GM23248 (cell line): ENCODE data around the gene DES. TPM values are rescaled to one million over a fixed set of nuclear protein-coding genes. Genes with fewer than 3 reads are reported as not detected.

Source experiments
- DNase-seq: peaks from one replicate; pipeline ENCODE4 v3.0.0-alpha.2; 2015
- H2AFZ ChIP-seq: fragments of 200-600 bp; sonication (generic); 2 replicates; pipeline ENCODE4 v1.6.1; 2016; ENCODE audit warnings: antibody characterized with exemption
- H3F3A ChIP-seq: fragments of 200-600 bp; sonication (generic); 2 replicates; pipeline ENCODE4 v1.6.1; 2016; ENCODE audit warnings: mild to moderate bottlenecking, antibody characterized with exemption, mixed run types; ENCODE audit not compliant: insufficient read depth
- H3K27ac ChIP-seq: fragments of 200-600 bp; sonication (generic); 2 replicates; pipeline ENCODE4 v1.5.1; 2016; ENCODE audit warnings: mild to moderate bottlenecking
- H3K27me3 ChIP-seq: fragments of 200-600 bp; sonication (generic); replicated peaks from 2 replicates; pipeline ENCODE4 v1.6.1; 2016; ENCODE audit warnings: mild to moderate bottlenecking; ENCODE audit not compliant: insufficient read depth
- H3K36me3 ChIP-seq: fragments of 200-600 bp; sonication (generic); 2 replicates; pipeline ENCODE4 v1.6.1; 2016; ENCODE audit warnings: low read depth, mild to moderate bottlenecking
- H3K4me1 ChIP-seq: fragments of 200-600 bp; sonication (generic); 2 replicates; pipeline ENCODE4 v1.6.1; 2016; ENCODE audit warnings: mild to moderate bottlenecking; ENCODE audit not compliant: insufficient read depth
- H3K4me2 ChIP-seq: fragments of 200-600 bp; sonication (generic); one replicate; pipeline ENCODE4 v1.6.1; 2016; ENCODE audit warnings: mild to moderate bottlenecking; ENCODE audit not compliant: unreplicated experiment
- H3K4me3 ChIP-seq: fragments of 200-600 bp; sonication (generic); 2 replicates; pipeline ENCODE4 v1.5.1; 2016; ENCODE audit warnings: mild to moderate bottlenecking
- H3K79me2 ChIP-seq: fragments of 200-600 bp; sonication (generic); 2 replicates; pipeline ENCODE4 v1.6.1; 2016; ENCODE audit warnings: mild to moderate bottlenecking; ENCODE audit not compliant: insufficient read depth
- H3K9ac ChIP-seq: fragments of 200-600 bp; sonication (generic); 2 replicates; pipeline ENCODE4 v1.6.1; 2016; ENCODE audit warnings: mild to moderate bottlenecking
- H3K9me2 ChIP-seq: fragments of 200-600 bp; sonication (generic); 2 replicates; pipeline ENCODE4 v1.6.1; 2016; ENCODE audit warnings: mixed run types, mild to moderate bottlenecking, moderate library complexity; ENCODE audit not compliant: insufficient read depth
- H3K9me3 ChIP-seq: fragments of 200-600 bp; sonication (generic); one replicate; pipeline ENCODE4 v1.6.1; 2017; ENCODE audit warnings: low read depth
- H4K20me1 ChIP-seq: fragments of 200-600 bp; sonication (generic); 2 replicates; pipeline ENCODE4 v1.6.0; 2016; ENCODE audit not compliant: insufficient read depth
- EZH2 ChIP-seq: fragments of 200-600 bp; sonication (generic); IDR thresholded peaks from 2 replicates; pipeline ENCODE4 v1.6.1; 2018; ENCODE audit warnings: antibody characterized with exemption, mild to moderate bottlenecking; ENCODE audit not compliant: insufficient read depth, poor library complexity, severe bottlenecking
- EZH2phosphoT487 ChIP-seq: fragments of 200-600 bp; sonication (generic); IDR thresholded peaks from 2 replicates; pipeline ENCODE4 v1.6.1; 2018; ENCODE audit warnings: antibody characterized with exemption, moderate library complexity, mild to moderate bottlenecking, low read depth; ENCODE audit not compliant: insufficient read depth
- WGBS, 2 experiments: methylation state at CpG; one replicate each; pipeline ENCODE4 v1.1.6; 2015 to 2017; ENCODE audit warnings: low lambda C conversion rate in 2 of 2, low coverage in 1 of 2; ENCODE audit errors: missing lambda C conversion rate in 2 of 2; 5-methylcytosine and 5-hydroxymethylcytosine counted together
- in situ Hi-C: fragments of 300-500 bp; cut with MboI; formaldehyde crosslinking; loops from 2 replicates; pipeline ENCODE4 v1.15.0; 2020
- polyA plus RNA-seq: library from polyadenylated mRNA; unstranded; fragments of >200 nt; fragmentation: Nextera tagmentation; extraction: Ambion mirVana; gene quantifications from 2 replicates; pipeline ENCODE4 v1.2.1, GENCODE V29; 2016
- total RNA-seq: library from RNA; depleted of rRNA; stranded (reverse); fragments of >200 nt; shearing (Covaris generic); gene quantifications from 2 replicates; pipeline ENCODE4 v1.2.3, GENCODE V29; 2014

Gene DES
- total and polyA plus RNA-seq, 2 experiments from 2014 or later, result 1.1 to 2.7 TPM

GRCh38 chr2:219444566-219445091 lies 26.5 kb downstream of the DES start:
- in situ Hi-C loops, result no loop called here
- H3K9ac ChIP-seq, result no peak overlapping the region; the same call in 1 of the 2 replicates
- 79 to 83% methylated on average over 22 to 23 of the region's 23 CpGs for WGBS, 2 experiments
- no peak overlapping the region for H3K4me2 ChIP-seq
- H3K4me1 ChIP-seq, result peaks cover 34% of the 10 kb centered on the region
- H3K36me3 ChIP-seq, result no peaks in the 10 kb centered on the region
- no peak overlapping the region for H2AFZ ChIP-seq
- no peak for TF ChIP-seq EZH2phosphoT487
- no peaks in the 10 kb centered on the region for H3K9me2 ChIP-seq
- peaks cover 12% of the 10 kb centered on the region; the same call in 1 of the 2 replicates for H3F3A ChIP-seq
- no peaks in the 10 kb centered on the region for H3K9me3 ChIP-seq
- DNase-seq, result peak; percentile 50
- H3K4me3 ChIP-seq, result no peak overlapping the region
- H3K79me2 ChIP-seq, result peaks cover 17% of the 10 kb centered on the region
- H4K20me1 ChIP-seq, result no peaks in the 10 kb centered on the region
- H3K27ac ChIP-seq, result no peak overlapping the region
- no peaks in the 10 kb centered on the region for H3K27me3 ChIP-seq

GRCh38 chr2:219445220-219445640 lies 27.1 kb downstream of the DES start:
- peaks cover 17% of the 10 kb centered on the region for H3K79me2 ChIP-seq
- WGBS, 2 experiments, result 62 to 67% methylated on average over 5 of the region's 5 CpGs
- H4K20me1 ChIP-seq, result no peaks in the 10 kb centered on the region
- peaks cover 6% of the 10 kb centered on the region; the same call in 1 of the 2 replicates for H3F3A ChIP-seq
- no peak overlapping the region for H3K4me3 ChIP-seq
- in situ Hi-C loops, result no loop called here
- H3K9ac ChIP-seq, result 0 out of 2 replicates have a peak overlapping the region, but pooled peaks have one; percentile 42
- H3K4me2 ChIP-seq, result no peak overlapping the region
- 0 out of 2 replicates have a peak, but pooled peaks cover 4% of the 10 kb centered on the region for H3K36me3 ChIP-seq
- no peaks in the 10 kb centered on the region for H3K27me3 ChIP-seq
- DNase-seq, result no peak
- peaks cover 38% of the 10 kb centered on the region for H3K4me1 ChIP-seq
- peak overlapping the region; percentile 35; the same call in 1 of the 2 replicates for H3K27ac ChIP-seq
- no peaks in the 10 kb centered on the region for H3K9me3 ChIP-seq
- TF ChIP-seq EZH2 (no peak), EZH2phosphoT487 (no peak)
- H2AFZ ChIP-seq, result no peak overlapping the region
- no peaks in the 10 kb centered on the region for H3K9me2 ChIP-seq

- DNase-seq, result peak; percentile 78
- H2AFZ ChIP-seq, result no peak overlapping the region
Observed at GRCh38 chr2:219446101-219446504, 27.9 kb downstream of the DES start.

GRCh38 chr2:219446689-219447088 lies 28.5 kb downstream of the DES start:
- H3K79me2 ChIP-seq, result peaks cover 17% of the 10 kb centered on the region
- in situ Hi-C loops, result no loop called here
- 81 to 100% methylated on average over 1 of the region's 1 CpG for WGBS, 2 experiments

More at GRCh38 chr2:219446101-219446504, 27.9 kb downstream of the DES start:
- H3K9ac ChIP-seq, result peak overlapping the region; percentile 42; the same call in 1 of the 2 replicates
- in situ Hi-C loops, result no loop called here
- H4K20me1 ChIP-seq, result no peaks in the 10 kb centered on the region
- no peak overlapping the region for H3K4me3 ChIP-seq
- WGBS, 2 experiments, result 42 to 48% methylated on average over 6 of the region's 6 CpGs
- peaks cover 17% of the 10 kb centered on the region for H3K79me2 ChIP-seq
- H3K4me1 ChIP-seq, result peaks cover 37% of the 10 kb centered on the region
- peaks cover 1% of the 10 kb centered on the region; the same call in 1 of the 2 replicates for H3F3A ChIP-seq
- peak overlapping the region; percentile 35; the same call in 1 of the 2 replicates for H3K27ac ChIP-seq
- no peak for TF ChIP-seq EZH2
- TF ChIP-seq EZH2phosphoT487, result no peak
- H3K36me3 ChIP-seq, result 0 out of 2 replicates have a peak, but pooled peaks cover 4% of the 10 kb centered on the region
- H3K27me3 ChIP-seq, result no peaks in the 10 kb centered on the region
- H3K9me3 ChIP-seq, result no peaks in the 10 kb centered on the region
- H3K4me2 ChIP-seq, result peak overlapping the region; percentile 31
- no peaks in the 10 kb centered on the region for H3K9me2 ChIP-seq

More at GRCh38 chr2:219446689-219447088, 28.5 kb downstream of the DES start:
- H3K27ac ChIP-seq, result peak overlapping the region; percentile 35; the same call in 1 of the 2 replicates
- no peaks in the 10 kb centered on the region for H4K20me1 ChIP-seq
- DNase-seq, result no peak
- H3K4me1 ChIP-seq, result peaks cover 33% of the 10 kb centered on the region
- no peaks in the 10 kb centered on the region for H3K9me2 ChIP-seq
- H2AFZ ChIP-seq, result no peak overlapping the region
- 0 out of 2 replicates have a peak, but pooled peaks cover 4% of the 10 kb centered on the region for H3K36me3 ChIP-seq
- no peaks in the 10 kb centered on the region for H3K27me3 ChIP-seq
- H3K4me2 ChIP-seq, result no peak overlapping the region
- 0 out of 2 replicates have a peak, but pooled peaks cover under 1% of the 10 kb centered on the region for H3F3A ChIP-seq
- 0 out of 2 replicates have a peak overlapping the region, but pooled peaks have one; percentile 42 for H3K9ac ChIP-seq
- H3K4me3 ChIP-seq, result no peak overlapping the region
- no peak for TF ChIP-seq EZH2
- TF ChIP-seq EZH2phosphoT487, result no peak
- H3K9me3 ChIP-seq, result no peaks in the 10 kb centered on the region
